HG03060 (cell line): Measurements from ENCODE around the gene CSTF3.
A peak's percentile ranks its signal among the peaks of the same experiment; 100 is the strongest.
"Not testable (repeated sequence)": the region's sequence is repeated elsewhere in the genome, so short reads cannot be mapped to it uniquely, and the experiment has no call there.

Experiments
- ATAC-seq: cut with Tn5 transposase; IDR thresholded peaks from one replicate; pipeline ENCODE4 v1.9.1; 2021; ENCODE audit warnings: low read depth, moderate number of reproducible peaks; ENCODE audit not compliant: unreplicated experiment

Gene CSTF3

GRCh38 chr11:33161120-33162005, at the start of gene CSTF3:
Gene CSTF3, minus strand, starts transcription at chr11:33161480. Its CDS starts 155 bp downstream, at chr11:33161325.
- ATAC-seq = peak; percentile 73

GRCh38 chr11:33208150-33208549, 46.9 kb upstream of the CSTF3 start:
- no peak for ATAC-seq

- ATAC-seq = no peak
Observed at GRCh38 chr11:33207408-33207985, 46.2 kb upstream of the CSTF3 start.

- no peak for ATAC-seq
Observed at GRCh38 chr11:33197915-33198727, 36.8 kb upstream of the CSTF3 start.

- ATAC-seq = no peak
Observed at GRCh38 chr11:33195462-33196173, 34.3 kb upstream of the CSTF3 start.

GRCh38 chr11:33194455-33194854, 33.2 kb upstream of the CSTF3 start:
- no peak for ATAC-seq

- no peak for ATAC-seq
Observed at GRCh38 chr11:33191467-33191866, 30.2 kb upstream of the CSTF3 start.

GRCh38 chr11:33187998-33188722, 26.9 kb upstream of the CSTF3 start:
- ATAC-seq = no peak

- no peak for ATAC-seq
Observed at GRCh38 chr11:33185756-33186155, 24.5 kb upstream of the CSTF3 start.

GRCh38 chr11:33182246-33182878, 21.1 kb upstream of the CSTF3 start:
- ATAC-seq = no peak

GRCh38 chr11:33179348-33179803, 18.1 kb upstream of the CSTF3 start:
- no peak for ATAC-seq

GRCh38 chr11:33178443-33179180, 17.3 kb upstream of the CSTF3 start:
- no peak for ATAC-seq

GRCh38 chr11:33177676-33178336, 16.5 kb upstream of the CSTF3 start:
- ATAC-seq = no peak

GRCh38 chr11:33176760-33177159, 15.5 kb upstream of the CSTF3 start:
- not testable (repeated sequence) for ATAC-seq

GRCh38 chr11:33172996-33173395, 11.7 kb upstream of the CSTF3 start:
- no peak for ATAC-seq

- no peak for ATAC-seq
Observed at GRCh38 chr11:33172345-33172744, 11.1 kb upstream of the CSTF3 start.

GRCh38 chr11:33171251-33171650, 10.0 kb upstream of the CSTF3 start:
- ATAC-seq = no peak

GRCh38 chr11:33168709-33169200, 7.5 kb upstream of the CSTF3 start:
- ATAC-seq = no peak
